IMR-90 (cell line): ENCODE data around the gene COL25A1. TPM values are rescaled to one million over a fixed set of nuclear protein-coding genes. Genes with fewer than 3 reads are reported as not detected.

ENCODE experiments used
- ATAC-seq: fragments of 200-7000 bp; cut with Tn5 transposase; 2 replicates; pipeline ENCODE4 v1.9.1; 2020; ENCODE audit warnings: low read depth, mild to moderate bottlenecking, moderate library complexity
- BruUV-seq: library from RNA; stranded (reverse); fragments of 400-500 nt; replicated peaks from 2 replicates; lab custom pipeline; 2021; lab: Mats Ljungman, UMichigan
- CTCF ChIA-PET: fragments of 300-600 bp; formaldehyde crosslinking; extraction: SDS; loops from one replicate; lab custom pipeline; 2021; ENCODE audit warnings: antibody characterized with exemption; lab: Yijun Ruan, JAX
- POLR2A ChIA-PET: fragments of 300-600 bp; sonication (Branson Sonifier 250); formaldehyde crosslinking; loops from one replicate; lab custom pipeline; 2022; ENCODE audit warnings: antibody characterized with exemption; ENCODE audit not compliant: unreplicated experiment; lab: Charles Lee
- DNase-seq: peaks from one replicate; pipeline ENCODE4 v3.0.0; 2013
- H2AFZ ChIP-seq: replicated peaks from 2 replicates; pipeline ENCODE3; 2013; ENCODE audit warnings: low read length, mild to moderate bottlenecking; ENCODE audit not compliant: poor library complexity
- H2AK5ac ChIP-seq: 2 replicates; pipeline ENCODE4 v1.6.1; 2013; ENCODE audit warnings: low read depth, low read length, inconsistent platforms
- H2AK9ac ChIP-seq: replicated peaks from 2 replicates; pipeline ENCODE3; 2013; ENCODE audit warnings: mild to moderate bottlenecking, low read depth, low read length, moderate library complexity; ENCODE audit not compliant: poor library complexity
- H2BK120ac ChIP-seq: 2 replicates; pipeline ENCODE4 v1.6.1; 2013; ENCODE audit warnings: low read depth, low read length, inconsistent platforms
- H2BK15ac ChIP-seq: 3 replicates; pipeline ENCODE4 v1.6.1; 2013; ENCODE audit warnings: low read depth, low read length, inconsistent platforms
- H2BK20ac ChIP-seq: 2 replicates; pipeline ENCODE4 v1.6.1; 2013; ENCODE audit warnings: low read depth, mild to moderate bottlenecking, inconsistent platforms, low read length, moderate library complexity
- H2BK5ac ChIP-seq: 2 replicates; pipeline ENCODE4 v1.6.1; 2013; ENCODE audit warnings: mild to moderate bottlenecking, low read depth, low read length, inconsistent platforms; ENCODE audit not compliant: poor library complexity, severe bottlenecking
- H3K14ac ChIP-seq: replicated peaks from 2 replicates; pipeline ENCODE4 v1.6.1; 2013; ENCODE audit warnings: low read depth, low read length, inconsistent platforms
- H3K18ac ChIP-seq: 2 replicates; pipeline ENCODE4 v1.6.1; 2013; ENCODE audit warnings: low read depth, low read length, control low read depth
- H3K23ac ChIP-seq: 2 replicates; pipeline ENCODE4 v1.6.1; 2013; ENCODE audit warnings: low read depth, low read length, inconsistent platforms
- H3K27ac ChIP-seq: 2 replicates; pipeline ENCODE4 v1.5.1; 2013; ENCODE audit warnings: mild to moderate bottlenecking, control low read depth, low read length; ENCODE audit not compliant: insufficient read depth
- H3K27me3 ChIP-seq: 2 replicates; pipeline ENCODE4 v1.6.1; 2013; ENCODE audit warnings: low read length; ENCODE audit not compliant: control insufficient read depth, insufficient read depth
- H3K36me3 ChIP-seq: 2 replicates; pipeline ENCODE4 v1.6.1; 2013; ENCODE audit warnings: low read length, mixed read lengths; ENCODE audit not compliant: control insufficient read depth, insufficient read depth
- H3K4ac ChIP-seq: 2 replicates; pipeline ENCODE4 v1.6.1; 2013; ENCODE audit warnings: low read depth, low read length, inconsistent platforms
- H3K4me1 ChIP-seq: 2 replicates; pipeline ENCODE4 v1.6.1; 2013; ENCODE audit warnings: low read length, mixed read lengths; ENCODE audit not compliant: control insufficient read depth, insufficient read depth
- H3K4me2 ChIP-seq: 2 replicates; pipeline ENCODE4 v1.6.1; 2013; ENCODE audit warnings: low read depth, mild to moderate bottlenecking, control low read depth, low read length, moderate library complexity
- H3K4me3 ChIP-seq: 2 replicates; pipeline ENCODE4 v1.5.1; 2013; ENCODE audit warnings: low read depth, mild to moderate bottlenecking, control low read depth, low read length, moderate library complexity; ENCODE audit not compliant: insufficient read depth
- H3K56ac ChIP-seq: 2 replicates; pipeline ENCODE4 v1.6.1; 2013; ENCODE audit warnings: low read length, inconsistent platforms; ENCODE audit not compliant: insufficient read depth; ENCODE audit errors: extremely low read depth
- H3K79me1 ChIP-seq, 2 experiments: 2 replicates each; pipeline ENCODE4 v1.6.1; 2013; ENCODE audit warnings: low read length in 2 of 2, inconsistent platforms in 1 of 2, low read depth in 1 of 2
- H3K9ac ChIP-seq: 2 replicates; pipeline ENCODE4 v1.6.1; 2013; ENCODE audit warnings: low read depth, low read length, control low read depth
- H3K9me1 ChIP-seq: 2 replicates; pipeline ENCODE4 v1.6.1; 2013; ENCODE audit warnings: low read length, inconsistent platforms; ENCODE audit not compliant: insufficient read depth
- H3K9me3 ChIP-seq: 2 replicates; pipeline ENCODE4 v1.6.1; 2013; ENCODE audit warnings: low read length; ENCODE audit not compliant: control insufficient read depth, insufficient read depth
- H4K20me1 ChIP-seq: 2 replicates; pipeline ENCODE4 v1.6.1; 2013; ENCODE audit warnings: low read length, inconsistent platforms; ENCODE audit not compliant: insufficient read depth
- H4K5ac ChIP-seq: 2 replicates; pipeline ENCODE4 v1.6.1; 2013; ENCODE audit warnings: mild to moderate bottlenecking, low read depth, low read length, control low read depth
- H4K8ac ChIP-seq, 2 experiments: 2 replicates each; pipeline ENCODE4 v1.6.1; 2013; ENCODE audit warnings: low read depth in 2 of 2, low read length in 2 of 2, control low read depth in 1 of 2, inconsistent platforms in 1 of 2
- H4K91ac ChIP-seq: 2 replicates; pipeline ENCODE4 v1.6.1; 2013; ENCODE audit warnings: low read depth, low read length, inconsistent platforms; ENCODE audit not compliant: insufficient read depth
- NFE2L2 ChIP-seq: fragments of 150-350 bp; IDR thresholded peaks from 2 replicates; pipeline ENCODE4 v1.6.1; 2016; ENCODE audit warnings: low read depth, mild to moderate bottlenecking, low read length
- RCOR1 ChIP-seq: IDR thresholded peaks from 2 replicates; pipeline ENCODE4 v1.6.1; 2012; ENCODE audit warnings: mild to moderate bottlenecking, low read length, improper control_type of control experiment; ENCODE audit not compliant: insufficient replicate concordance
- WGBS, 2 experiments: methylation state at CpG; one replicate each; pipeline versions ENCODE4 v1.1.5 to v1.1.7; 2013; ENCODE audit warnings: missing lambda C conversion rate in 2 of 2; ENCODE audit not compliant: insufficient read length in 1 of 2; ENCODE audit errors: extremely low coverage in 2 of 2; 5-methylcytosine and 5-hydroxymethylcytosine counted together
- dilution Hi-C: fragments of 300-500 bp; cut with HindIII; formaldehyde crosslinking; loops from one replicate; pipeline ENCODE4 v1.14.3; 2018; ENCODE audit warnings: low sequenced_read_pairs; ENCODE audit not compliant: unreplicated experiment
- in situ Hi-C: fragments of 300-500 bp; cut with MboI; formaldehyde crosslinking; loops from 3 replicates; pipeline ENCODE4 v1.14.3; 2019; ENCODE audit warnings: low sequenced_read_pairs, inconsistent platforms, mixed read lengths
- intact Hi-C: fragments of 100-400 bp; cut with micrococcal nuclease; formaldehyde crosslinking; loops from 2 replicates; pipeline ENCODE4 v1.10.0; 2022
- polyA plus RNA-seq, 3 experiments: library from polyadenylated mRNA; depleted of rRNA; stranded (reverse); fragments of >200 nt; gene quantifications; 2 replicates each; pipeline ENCODE4 v1.2.3, GENCODE V29; 2012; ENCODE audit warnings: low replicate concordance in 1 of 3
- total RNA-seq: library from RNA; depleted of rRNA; stranded (reverse); fragments of >200 nt; gene quantifications from 2 replicates; pipeline ENCODE4 v1.2.3, GENCODE V29; 2012
- TF ChIP-seq, protein P1 (sequence below): fragments of 150-350 bp; IDR thresholded peaks from 2 replicates; pipeline ENCODE4 v1.6.1; 2017; ENCODE audit warnings: mild to moderate bottlenecking, antibody characterized with exemption, low read length, low read depth

COL25A1 gene
- total and polyA plus RNA-seq, 2 of the 4 experiments (the other 2 are of a cell fraction): under 0.01 to 0.05 TPM

DNA sequence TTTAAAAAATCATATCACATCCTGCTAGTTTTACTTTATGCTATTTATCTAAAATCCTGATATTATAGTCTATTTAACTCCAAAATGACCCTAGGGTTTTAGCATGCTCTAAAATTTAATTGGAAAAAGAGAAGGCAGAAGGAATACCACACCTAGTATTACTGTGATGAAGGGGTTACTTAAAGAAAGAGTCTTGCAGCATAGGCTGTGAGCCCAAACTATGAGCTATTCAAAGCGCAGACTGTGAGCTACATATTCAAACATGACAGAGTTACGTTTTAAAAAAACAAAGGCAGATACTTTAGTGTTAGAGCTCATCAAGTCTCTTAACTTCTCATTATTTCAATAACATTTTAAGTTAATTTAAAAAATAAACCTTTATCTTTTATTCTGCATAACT is 291.9 kb downstream of the COL25A1 start (continued):
- TF ChIP-seq, protein P1, sequence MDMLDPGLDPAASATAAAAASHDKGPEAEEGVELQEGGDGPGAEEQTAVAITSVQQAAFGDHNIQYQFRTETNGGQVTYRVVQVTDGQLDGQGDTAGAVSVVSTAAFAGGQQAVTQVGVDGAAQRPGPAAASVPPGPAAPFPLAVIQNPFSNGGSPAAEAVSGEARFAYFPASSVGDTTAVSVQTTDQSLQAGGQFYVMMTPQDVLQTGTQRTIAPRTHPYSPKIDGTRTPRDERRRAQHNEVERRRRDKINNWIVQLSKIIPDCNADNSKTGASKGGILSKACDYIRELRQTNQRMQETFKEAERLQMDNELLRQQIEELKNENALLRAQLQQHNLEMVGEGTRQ: no peak
- no peak for TF ChIP-seq NFE2L2

DNA sequence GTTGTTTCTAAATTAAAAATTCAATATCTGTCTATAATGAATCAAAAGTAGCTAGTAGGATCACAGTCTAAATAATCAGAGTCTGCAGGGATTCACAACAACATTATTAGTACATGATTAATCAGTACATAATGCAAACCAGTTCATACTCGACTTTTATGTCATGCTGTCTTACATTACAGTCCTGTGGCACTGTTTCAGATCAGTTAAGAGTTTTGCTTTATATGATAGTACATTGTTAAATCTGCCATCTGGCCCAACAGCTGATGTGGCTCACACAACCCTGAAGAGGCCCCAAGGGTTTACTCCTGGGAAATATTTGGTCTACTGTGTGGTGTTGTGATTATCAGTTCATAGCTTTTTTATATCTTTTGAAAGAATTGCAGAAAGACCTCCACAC is 292.5 kb downstream of the COL25A1 start:
- Histone ChIP-seq H3K23ac (no peak overlapping the region), H3K4me1 (no peaks in the 10 kb centered on the region), H2AK5ac (no peak overlapping the region), H4K91ac (no peak overlapping the region), H3K4me3 (no peak overlapping the region), H3K56ac (no peak overlapping the region), H3K27ac (no peak overlapping the region), H2AK9ac (no peak overlapping the region), H3K14ac (no peak overlapping the region), H3K36me3 (no peaks in the 10 kb centered on the region), H2AFZ (no peak overlapping the region), H2BK20ac (no peak overlapping the region), H4K5ac (no peak overlapping the region), H4K8ac (no peak overlapping the region), H4K20me1 (no peaks in the 10 kb centered on the region), H3K79me1 (no peaks in the 10 kb centered on the region), H3K4ac (no peak overlapping the region), H3K4me2 (no peak overlapping the region; the same call in 1 of the 2 replicates), H2BK15ac (no peak overlapping the region), H3K18ac (no peak overlapping the region), H3K9me3 (no peaks in the 10 kb centered on the region), H2BK120ac (no peak overlapping the region), H3K27me3 (no peaks in the 10 kb centered on the region), H3K9ac (no peak overlapping the region), H3K9me1 (no peaks in the 10 kb centered on the region), H2BK5ac (no peak overlapping the region)
- DNase-seq: peak; percentile 84
- peak; percentile 69 for ATAC-seq
- dilution Hi-C loops: no loop called here
- ChIA-PET CTCF (interaction anchor here (0.8 kb wide), 1 partner anchor 67 kb away, joined by 3 read pairs; no protein-coding TSS in a partner anchor), POLR2A (no interaction called here)
- in situ Hi-C loops: no loop called here
- WGBS, 2 experiments: no CpG with 5 or more reads among the region's 1 CpG
- BruUV-seq: no TSS peak
- intact Hi-C loops: no loop called here
- TF ChIP-seq, protein P1: no peak
- no peak for TF ChIP-seq RCOR1
